Ishikawa (cell line): Measurements from ENCODE around the gene HSF4.

Experiments used
- CEBPB ChIP-seq: IDR thresholded peaks from 2 replicates; pipeline ENCODE4 v1.6.1; 2012
- CREB1 ChIP-seq: IDR thresholded peaks from 2 replicates; pipeline ENCODE4 v1.6.1; 2012; ENCODE audit warnings: low read depth
- EGR1 ChIP-seq: IDR thresholded peaks from 2 replicates; pipeline ENCODE4 v1.6.1; 2012
- EP300 ChIP-seq: IDR thresholded peaks from 2 replicates; pipeline ENCODE4 v1.6.1; 2012; ENCODE audit warnings: borderline replicate concordance
- FOXM1 ChIP-seq: IDR thresholded peaks from 2 replicates; pipeline ENCODE4 v1.6.1; 2012; ENCODE audit warnings: low read depth, borderline replicate concordance
- MAX ChIP-seq: IDR thresholded peaks from 2 replicates; pipeline ENCODE4 v1.6.1; 2012
- NFIC ChIP-seq: IDR thresholded peaks from 2 replicates; pipeline ENCODE4 v1.6.1; 2012
- RAD21 ChIP-seq: IDR thresholded peaks from 2 replicates; pipeline ENCODE4 v1.6.1; 2012; ENCODE audit warnings: low read depth
- REST ChIP-seq: IDR thresholded peaks from 2 replicates; pipeline ENCODE4 v1.6.1; 2012; ENCODE audit warnings: low read depth, mild to moderate bottlenecking
- TAF1 ChIP-seq: IDR thresholded peaks from 2 replicates; pipeline ENCODE4 v1.6.1; 2012; ENCODE audit warnings: low read depth, mild to moderate bottlenecking
- TCF12 ChIP-seq: IDR thresholded peaks from 2 replicates; pipeline ENCODE4 v1.6.1; 2012; ENCODE audit warnings: low read depth
- TEAD4 ChIP-seq: IDR thresholded peaks from 2 replicates; pipeline ENCODE4 v1.6.1; 2012
- USF1 ChIP-seq: IDR thresholded peaks from 2 replicates; pipeline ENCODE4 v1.6.1; 2012
- YY1 ChIP-seq: IDR thresholded peaks from 2 replicates; pipeline ENCODE4 v1.6.1; 2012; ENCODE audit warnings: low read depth
- ZBTB7A ChIP-seq: IDR thresholded peaks from 2 replicates; pipeline ENCODE4 v1.6.1; 2012; ENCODE audit warnings: low read depth

Gene HSF4

DNA sequence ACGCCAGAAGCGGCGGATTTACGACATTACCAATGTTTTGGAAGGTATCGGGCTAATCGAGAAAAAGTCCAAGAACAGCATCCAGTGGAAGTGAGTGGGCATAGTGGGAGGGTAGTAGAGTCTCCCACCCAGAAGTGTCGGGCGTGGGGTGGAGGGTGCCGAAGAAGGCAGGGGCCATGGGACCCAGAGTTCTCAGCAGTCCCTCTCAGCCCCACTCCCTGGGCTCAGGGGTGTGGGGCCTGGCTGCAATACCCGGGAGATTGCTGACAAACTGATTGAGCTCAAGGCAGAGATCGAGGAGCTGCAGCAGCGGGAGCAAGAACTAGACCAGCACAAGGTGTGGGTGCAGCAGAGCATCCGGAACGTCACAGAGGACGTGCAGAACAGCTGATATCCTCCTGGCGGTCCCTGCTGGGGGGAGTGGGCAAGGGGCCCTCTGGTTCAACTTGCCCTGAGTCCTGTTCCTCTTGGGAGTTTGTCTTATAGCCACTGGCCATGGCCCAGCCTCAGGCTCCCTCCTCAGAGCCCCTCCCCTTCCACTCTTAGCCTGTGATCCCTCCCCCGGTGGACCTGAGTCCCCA is 28.3 kb downstream of the HSF4 start:
- TF ChIP-seq CREB1 (no peak), FOXM1 (no peak), TEAD4 (no peak), USF1 (no peak), MAX (no peak), REST (no peak), TAF1 (no peak), EGR1 (no peak), RAD21 (no peak), NFIC (no peak)

DNA sequence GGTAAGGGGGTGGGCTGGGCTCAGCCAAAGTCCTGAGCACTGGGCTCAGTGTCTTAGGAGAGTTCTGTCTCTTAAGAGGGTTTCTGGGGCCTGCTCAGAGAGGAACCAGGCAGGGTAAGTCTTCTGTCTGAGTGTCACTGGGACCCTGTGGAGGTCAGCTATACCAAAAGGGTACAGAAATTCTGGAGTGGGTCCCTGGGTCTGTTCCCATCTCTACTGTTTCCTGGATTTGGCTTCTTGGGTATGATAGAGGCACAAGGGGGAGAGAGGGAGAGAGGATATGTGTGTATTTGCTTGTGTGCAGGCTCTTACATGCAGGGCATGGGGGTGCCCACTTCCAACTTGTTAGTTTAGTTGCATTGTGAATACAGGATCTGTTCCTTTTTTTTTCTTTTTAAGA is 29.0 kb downstream of the HSF4 start:
- TF ChIP-seq REST: no peak
- TF ChIP-seq CREB1: no peak
- no peak for TF ChIP-seq NFIC
- TF ChIP-seq TCF12: no peak
- TF ChIP-seq EP300: no peak
- no peak for TF ChIP-seq YY1

- no peak for TF ChIP-seq REST
- no peak for TF ChIP-seq CREB1
- no peak for TF ChIP-seq EP300
- TF ChIP-seq FOXM1: no peak
- no peak for TF ChIP-seq ZBTB7A
- TF ChIP-seq TEAD4: no peak
- no peak for TF ChIP-seq TCF12
- no peak for TF ChIP-seq NFIC
- TF ChIP-seq USF1: no peak
- TF ChIP-seq RAD21: no peak
- TF ChIP-seq MAX: no peak
- no peak for TF ChIP-seq YY1
Observed at GRCh38 chr16:67194260-67194659, 29.7 kb downstream of the HSF4 start.

GRCh38 chr16:67195676-67196075 is 31.1 kb downstream of the HSF4 start:
- TF ChIP-seq NFIC (no peak), FOXM1 (no peak), TCF12 (no peak), EGR1 (no peak), ZBTB7A (no peak), MAX (no peak), CEBPB (no peak), CREB1 (no peak), RAD21 (no peak), REST (no peak), EP300 (no peak), TAF1 (no peak), YY1 (no peak), TEAD4 (no peak), USF1 (no peak)
